Measurements from ENCODE around the gene APOL2.
"Not testable (repeated sequence)": the region's sequence is repeated elsewhere in the genome, so short reads cannot be mapped to it uniquely, and the experiment has no call there.

APOL2 gene

DNA sequence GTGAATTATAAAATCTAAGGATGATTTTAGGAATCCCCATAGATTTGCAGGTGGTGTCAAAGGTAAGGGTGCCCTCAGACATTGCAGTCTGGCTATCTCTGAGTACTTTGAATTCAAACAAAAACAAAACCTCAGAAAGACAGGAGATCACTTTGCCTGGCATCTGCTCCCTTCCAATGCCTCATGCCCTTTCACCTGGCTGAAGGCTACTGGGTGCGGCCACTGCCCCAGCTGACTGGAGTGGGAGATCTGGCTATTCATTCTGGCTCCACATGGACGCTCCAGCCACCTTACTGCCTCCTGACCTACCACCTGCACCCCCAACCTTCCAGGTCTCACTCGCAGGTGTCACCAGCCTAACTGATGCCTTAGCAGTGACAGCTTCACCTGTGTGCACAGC, 9.7 kb downstream of the APOL2 start:
- H3K4me1 Mint-ChIP-seq = peaks cover 22% of the 10 kb centered on the region
- H3K9me3 Mint-ChIP-seq, H3K4me3 Mint-ChIP-seq, H3K27ac Mint-ChIP-seq, H3K27me3 Mint-ChIP-seq, CTCF ChIA-PET, DNase-seq: not testable (repeated sequence)
- H3K36me3 Mint-ChIP-seq = peaks cover 70% of the 10 kb centered on the region

GRCh38 chr22:36228944-36229343, 10.4 kb downstream of the APOL2 start:
- peaks cover 15% of the 10 kb centered on the region for H3K4me1 Mint-ChIP-seq
- DNase-seq = no peak
- H3K4me3 Mint-ChIP-seq = no peak overlapping the region
- no peak overlapping the region for H3K27ac Mint-ChIP-seq
- H3K9me3 Mint-ChIP-seq = no peaks in the 10 kb centered on the region
- CTCF ChIA-PET = interaction anchor here (1.2 to 2.4 kb wide), 2 partner anchors 11 to 258 kb away, joined by 3 to 9 read pairs; partner anchors contain the start of gene APOL2
- no peaks in the 10 kb centered on the region for H3K27me3 Mint-ChIP-seq
- H3K36me3 Mint-ChIP-seq = peaks cover 63% of the 10 kb centered on the region

GRCh38 chr22:36228369-36228768, 11.0 kb downstream of the APOL2 start:
- peaks cover 57% of the 10 kb centered on the region for H3K36me3 Mint-ChIP-seq
- not testable (repeated sequence) for H3K4me3 Mint-ChIP-seq, H3K9me3 Mint-ChIP-seq, H3K27ac Mint-ChIP-seq, DNase-seq, H3K27me3 Mint-ChIP-seq, H3K4me1 Mint-ChIP-seq
- CTCF ChIA-PET = interaction anchor here (1.1 to 2.4 kb wide), 4 partner anchors 11 to 258 kb away, joined by 3 to 9 read pairs (median 4); partner anchors contain the start of gene APOL2

- CTCF ChIA-PET = interaction anchor here (1.1 to 2.4 kb wide), 4 partner anchors 12 to 259 kb away, joined by 3 to 9 read pairs (median 4); partner anchors contain the start of gene APOL2
- no peak for DNase-seq
- H3K27ac Mint-ChIP-seq = no peak overlapping the region
- H3K36me3 Mint-ChIP-seq = peaks cover 51% of the 10 kb centered on the region
- H3K4me3 Mint-ChIP-seq = no peak overlapping the region
- H3K9me3 Mint-ChIP-seq = no peaks in the 10 kb centered on the region
- no peaks in the 10 kb centered on the region for H3K27me3 Mint-ChIP-seq
- H3K4me1 Mint-ChIP-seq = peaks cover 7% of the 10 kb centered on the region
These were observed 11.5 kb downstream of the APOL2 start for GRCh38 chr22:36227806-36228205.

DNA sequence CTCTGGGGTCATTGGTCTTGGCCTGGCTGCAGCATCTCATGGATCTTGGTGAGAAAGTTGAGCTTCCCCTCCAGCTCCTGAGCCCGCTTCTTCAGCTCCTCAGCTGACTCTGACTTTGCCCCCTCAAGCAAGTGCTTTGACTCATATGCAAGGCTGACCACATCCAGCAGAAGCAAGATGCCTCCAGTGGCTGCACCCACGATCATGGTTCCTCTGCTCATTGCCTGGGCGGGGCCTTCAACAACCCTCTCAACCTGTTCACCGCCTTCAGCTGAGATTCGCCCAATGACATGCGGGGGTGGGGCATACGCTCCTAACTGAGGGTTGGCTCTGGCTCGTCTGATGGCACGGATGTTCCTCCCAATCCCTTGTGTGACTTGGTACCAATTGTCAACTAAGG, 11.9 kb downstream of the APOL2 start:
- no peak overlapping the region for H3K4me3 Mint-ChIP-seq
- CTCF ChIA-PET = interaction anchor here (1.1 to 2.4 kb wide), 3 partner anchors 12 to 38 kb away, joined by 3 to 9 read pairs (median 5); partner anchors contain the start of gene APOL2
- H3K27me3 Mint-ChIP-seq = no peaks in the 10 kb centered on the region
- no peak for DNase-seq
- peaks cover 5% of the 10 kb centered on the region for H3K4me1 Mint-ChIP-seq
- no peak overlapping the region for H3K27ac Mint-ChIP-seq
- peaks cover 48% of the 10 kb centered on the region for H3K36me3 Mint-ChIP-seq
- H3K9me3 Mint-ChIP-seq = no peaks in the 10 kb centered on the region

- H3K27ac Mint-ChIP-seq = no peak overlapping the region
- no peaks in the 10 kb centered on the region for H3K9me3 Mint-ChIP-seq
- CTCF ChIA-PET = no interaction called here
- no peaks in the 10 kb centered on the region for H3K27me3 Mint-ChIP-seq
- DNase-seq = no peak
- H3K4me3 Mint-ChIP-seq = no peak overlapping the region
- peaks cover 10% of the 10 kb centered on the region for H3K4me1 Mint-ChIP-seq
- peaks cover 36% of the 10 kb centered on the region for H3K36me3 Mint-ChIP-seq
These were observed 13.1 kb downstream of the APOL2 start for GRCh38 chr22:36226189-36226588.

GRCh38 chr22:36225333-36225922, 13.9 kb downstream of the APOL2 start:
- Mint-ChIP-seq H3K4me3 (no peak overlapping the region), H3K27me3 (peaks cover 5% of the 10 kb centered on the region), H3K36me3 (peaks cover 30% of the 10 kb centered on the region), H3K27ac (no peak overlapping the region), H3K4me1 (peaks cover 10% of the 10 kb centered on the region), H3K9me3 (no peaks in the 10 kb centered on the region)
- CTCF ChIA-PET = interaction anchor here (1.2 kb wide), 1 partner anchor 23 kb away, joined by 3 read pairs; no protein-coding TSS in a partner anchor
- no peak for DNase-seq

DNA sequence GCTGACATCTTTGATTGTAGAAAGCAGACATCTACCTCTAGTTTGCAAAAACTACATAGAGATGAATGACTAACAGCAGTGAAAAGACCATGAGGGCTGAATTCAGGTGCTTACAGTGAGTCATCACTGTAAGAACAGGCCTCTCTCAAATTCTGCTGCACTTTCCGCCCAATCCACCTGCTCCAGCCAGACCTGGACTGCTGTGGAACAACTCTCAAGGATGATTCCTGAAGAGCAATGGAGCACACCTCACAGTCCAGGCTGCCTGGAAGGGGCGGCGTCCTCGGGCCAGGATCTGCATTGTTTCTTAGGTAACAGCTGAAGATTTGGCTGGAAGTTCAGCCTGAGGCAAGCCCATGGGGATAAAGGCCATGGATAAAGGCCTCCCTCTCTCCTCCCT, 15.1 kb downstream of the APOL2 start:
- DNase-seq = no peak
- Mint-ChIP-seq H3K9me3 (no peaks in the 10 kb centered on the region), H3K36me3 (peaks cover 20% of the 10 kb centered on the region), H3K4me1 (peaks cover 10% of the 10 kb centered on the region), H3K4me3 (no peak overlapping the region), H3K27ac (no peak overlapping the region), H3K27me3 (peaks cover 14% of the 10 kb centered on the region)
- CTCF ChIA-PET = interaction anchor here (1.2 kb wide), 1 partner anchor 22 kb away, joined by 3 read pairs; no protein-coding TSS in a partner anchor

GRCh38 chr22:36223504-36223903, 15.8 kb downstream of the APOL2 start:
- CTCF ChIA-PET = interaction anchor here (0.8 to 2.8 kb wide), 3 partner anchors 18 to 55 kb away, joined by 3 to 8 read pairs (median 4); no protein-coding TSS in a partner anchor
- H3K27me3 Mint-ChIP-seq = peaks cover 21% of the 10 kb centered on the region
- H3K4me1 Mint-ChIP-seq = peaks cover 10% of the 10 kb centered on the region
- H3K27ac Mint-ChIP-seq = no peak overlapping the region
- peaks cover 14% of the 10 kb centered on the region for H3K36me3 Mint-ChIP-seq
- H3K9me3 Mint-ChIP-seq = no peaks in the 10 kb centered on the region
- no peak for DNase-seq
- no peak overlapping the region for H3K4me3 Mint-ChIP-seq

DNA sequence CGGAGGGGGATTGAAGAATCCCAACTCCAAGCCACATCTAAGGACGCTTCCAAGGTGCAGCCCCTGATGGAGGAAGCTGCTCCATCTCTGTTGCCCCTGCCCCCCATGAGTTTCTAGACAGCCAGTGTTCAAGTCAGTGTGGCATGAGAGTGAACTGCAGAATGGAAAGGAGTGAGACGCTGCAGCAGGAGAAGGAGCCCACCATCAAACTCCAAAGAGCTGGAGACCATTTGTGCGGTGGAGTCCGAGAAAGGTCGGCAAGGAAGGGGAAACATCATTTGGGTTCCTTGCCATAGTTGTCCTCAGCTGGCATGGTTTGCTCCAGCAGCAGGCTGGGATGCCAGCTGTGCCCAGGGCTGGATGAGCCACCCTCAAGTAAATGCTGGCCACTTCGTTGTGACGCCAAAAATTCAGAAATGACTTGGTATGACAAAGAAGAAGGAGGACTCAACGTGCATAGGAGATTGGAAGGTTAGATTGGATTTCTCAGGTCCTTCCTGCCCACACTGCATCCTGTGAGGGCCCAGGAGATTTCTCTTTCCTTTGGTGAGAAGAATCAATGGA, 16.4 kb downstream of the APOL2 start:
- Mint-ChIP-seq H3K27ac (no peak overlapping the region), H3K4me1 (peaks cover 8% of the 10 kb centered on the region), H3K36me3 (peaks cover 9% of the 10 kb centered on the region), H3K27me3 (peaks cover 25% of the 10 kb centered on the region), H3K4me3 (no peak overlapping the region), H3K9me3 (no peaks in the 10 kb centered on the region)
- DNase-seq = no peak
- CTCF ChIA-PET = interaction anchor here (0.7 to 2.8 kb wide), 6 partner anchors 16 to 63 kb away, joined by 3 to 8 read pairs (median 3); partner anchors contain the start of gene APOL2

- CTCF ChIA-PET = interaction anchor here (0.7 to 2.8 kb wide), 8 partner anchors 10 to 62 kb away, joined by 3 to 8 read pairs (median 3); partner anchors contain the start of gene APOL2
- no peak overlapping the region for H3K4me3 Mint-ChIP-seq
- peak; percentile 69 for DNase-seq
- H3K9me3 Mint-ChIP-seq = no peaks in the 10 kb centered on the region
- H3K36me3 Mint-ChIP-seq = peaks cover 8% of the 10 kb centered on the region
- peaks cover 8% of the 10 kb centered on the region for H3K4me1 Mint-ChIP-seq
- no peak overlapping the region for H3K27ac Mint-ChIP-seq
- peaks cover 34% of the 10 kb centered on the region for H3K27me3 Mint-ChIP-seq
These were observed 17.3 kb downstream of the APOL2 start for GRCh38 chr22:36221799-36222751.

GRCh38 chr22:36220451-36220921, 18.8 kb downstream of the APOL2 start:
- H3K9me3 Mint-ChIP-seq = no peaks in the 10 kb centered on the region
- H3K4me1 Mint-ChIP-seq = peaks cover 8% of the 10 kb centered on the region
- CTCF ChIA-PET = interaction anchor here (1.3 to 2.8 kb wide), 2 partner anchors 8 to 26 kb away, joined by 6 to 8 read pairs; no protein-coding TSS in a partner anchor
- no peak for DNase-seq
- no peak overlapping the region for H3K4me3 Mint-ChIP-seq
- no peak overlapping the region for H3K27ac Mint-ChIP-seq
- peaks cover 46% of the 10 kb centered on the region for H3K27me3 Mint-ChIP-seq
- H3K36me3 Mint-ChIP-seq = peaks cover 2% of the 10 kb centered on the region

DNA sequence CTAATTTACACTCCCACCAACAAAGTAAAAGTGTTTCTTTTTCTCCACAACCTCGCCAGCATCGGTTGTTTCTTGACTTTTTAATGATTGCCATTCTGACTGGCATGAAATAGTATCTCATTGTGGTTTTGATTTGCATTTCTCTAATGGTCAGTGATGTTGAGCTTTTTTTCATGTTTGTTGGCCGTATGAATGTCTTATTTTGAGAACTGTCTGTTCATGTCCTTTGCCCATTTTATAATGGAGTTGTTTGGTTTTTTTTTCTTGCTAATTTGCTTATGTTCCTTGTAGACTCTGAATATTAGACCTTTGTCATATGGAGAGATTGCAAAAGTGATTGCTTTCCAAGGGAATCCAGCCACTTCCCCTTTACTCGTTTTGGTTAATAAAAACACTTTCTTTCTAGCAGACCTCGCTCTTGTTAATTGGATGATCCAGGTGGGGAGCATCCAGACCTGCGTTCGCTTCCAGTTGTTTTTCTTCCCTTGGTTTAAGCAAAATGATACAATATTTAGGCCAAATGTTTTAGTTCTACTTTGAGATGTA, 20.6 kb downstream of the APOL2 start:
- CTCF ChIA-PET = interaction anchor here (0.8 to 1.8 kb wide), 2 partner anchors 24 to 40 kb away, joined by 3 to 7 read pairs; no protein-coding TSS in a partner anchor
- Mint-ChIP-seq H3K9me3 (no peaks in the 10 kb centered on the region), H3K4me1 (peaks cover 8% of the 10 kb centered on the region), H3K27me3 (peaks cover 64% of the 10 kb centered on the region), H3K36me3 (no peaks in the 10 kb centered on the region), H3K4me3 (no peak overlapping the region), H3K27ac (no peak overlapping the region)
- DNase-seq = no peak

Data from activated naive CD4-positive, alpha-beta T cell treated with anti-CD3 and anti-CD28 coated beads, Interleukin-2, amount 10 ng/mL, durations not matched to agents 7 days and 5 days (primary cell).